Measurements from ENCODE around the gene EXOC6B. TPM values are rescaled to one million over a fixed set of nuclear protein-coding genes. Genes with fewer than 3 reads are reported as not detected.
A peak's percentile ranks its signal among the peaks of the same experiment; 100 is the strongest.

Gene EXOC6B
- total and polyA plus RNA-seq, 7 donors = 4.4 to 26.8 (median 14.1) TPM

- Histone ChIP-seq H3K9me3 (no peaks in the 10 kb centered on the region), H3K27ac (no peak overlapping the region), H3K4me1 (no peaks in the 10 kb centered on the region), H3K27me3 (ENCODE audit: insufficient read depth in 3 of 3, low read length in 2 of 3) (no peaks in the 10 kb centered on the region), H3K4me3 (no peak overlapping the region), H3K36me3 (ENCODE audit: insufficient read depth in 1 of 2, low read depth in 1 of 2) (no peaks in the 10 kb centered on the region)
- intact Hi-C loops (cut with DNase I) = no loop called here
- DNase-seq (no peak), ATAC-seq (no peak)
- no peak for TF ChIP-seq CTCF (IDR thresholded peaks at IDR 0.05)
- 88 to 93% (median 89%) methylated on average over 6 of the region's 6 CpGs for WGBS, 3 donors
Measured at GRCh38 chr2:72638600-72639211, 187.1 kb downstream of the EXOC6B start.

GRCh38 chr2:72636210-72636609 is 189.6 kb downstream of the EXOC6B start:
- Histone ChIP-seq H3K36me3 (ENCODE audit: insufficient read depth in 1 of 2, low read depth in 1 of 2) (no peaks in the 10 kb centered on the region), H3K27me3 (ENCODE audit: insufficient read depth in 3 of 3, low read length in 2 of 3) (no peaks in the 10 kb centered on the region), H3K4me1 (no peaks in the 10 kb centered on the region), H3K4me3 (no peak overlapping the region), H3K9me3 (no peaks in the 10 kb centered on the region), H3K27ac (no peak overlapping the region)
- ATAC-seq (no peak), DNase-seq (no peak)
- intact Hi-C loops (cut with DNase I) = no loop called here
- 79 to 94% (median 80%) methylated on average over 3 of the region's 3 CpGs for WGBS, 3 donors
- TF ChIP-seq CTCF (IDR thresholded peaks at IDR 0.05) = no peak

GRCh38 chr2:72630767-72631166 is 195.1 kb downstream of the EXOC6B start:
- TF ChIP-seq CTCF (IDR thresholded peaks at IDR 0.05) = no peak
- Histone ChIP-seq H3K4me3 (no peak overlapping the region), H3K27ac (no peak overlapping the region), H3K27me3 (ENCODE audit: insufficient read depth in 3 of 3, low read length in 2 of 3) (no peaks in the 10 kb centered on the region), H3K9me3 (no peaks in the 10 kb centered on the region), H3K36me3 (ENCODE audit: insufficient read depth in 1 of 2, low read depth in 1 of 2) (no peaks in the 10 kb centered on the region), H3K4me1 (peaks cover 8% of the 10 kb centered on the region)
- DNase-seq (no peak), ATAC-seq (no peak)
- WGBS, 3 donors = 76 to 81% (median 78%) methylated on average over 2 of the region's 2 CpGs
- intact Hi-C loops (cut with DNase I) = no loop called here

GRCh38 chr2:72629062-72629461 is 196.8 kb downstream of the EXOC6B start:
- Histone ChIP-seq H3K36me3 (ENCODE audit: insufficient read depth in 1 of 2, low read depth in 1 of 2) (no peaks in the 10 kb centered on the region), H3K4me3 (no peak overlapping the region), H3K27ac (no peak overlapping the region), H3K9me3 (no peaks in the 10 kb centered on the region), H3K27me3 (ENCODE audit: insufficient read depth in 3 of 3, low read length in 2 of 3) (no peaks in the 10 kb centered on the region), H3K4me1 (peaks cover 8% of the 10 kb centered on the region)
- DNase-seq = no peak
- TF ChIP-seq CTCF (IDR thresholded peaks at IDR 0.05) = no peak
- intact Hi-C loops (cut with DNase I) = no loop called here
- WGBS, 3 donors = 26 to 43% (median 38%) methylated on average over 1 of the region's 1 CpG
- ATAC-seq = peak; percentile 69 to 92 (median 84)

GRCh38 chr2:72627083-72627482 is 198.8 kb downstream of the EXOC6B start:
- no peak overlapping the region for H3K4me3 ChIP-seq
- intact Hi-C loops (cut with DNase I) = no loop called here
- H3K9me3 ChIP-seq = no peaks in the 10 kb centered on the region
- H3K27me3 ChIP-seq (ENCODE audit: insufficient read depth in 3 of 3, low read length in 2 of 3) = no peaks in the 10 kb centered on the region
- H3K4me1 ChIP-seq = peaks cover 8% of the 10 kb centered on the region
- no peak for TF ChIP-seq CTCF (IDR thresholded peaks at IDR 0.05)
- WGBS, 3 donors = 96 to 98% (median 97%) methylated on average over 1 of the region's 1 CpG
- ATAC-seq (no peak), DNase-seq (no peak)
- H3K27ac ChIP-seq = no peak overlapping the region
- H3K36me3 ChIP-seq (ENCODE audit: insufficient read depth in 1 of 2, low read depth in 1 of 2) = no peaks in the 10 kb centered on the region
